ENCODE measurements around the gene AP5B1.

Gene AP5B1

GRCh38 chr11:65780770-65781151 is at the start of gene AP5B1:
Gene AP5B1, minus strand, starts transcription at chr11:65780976. Its CDS starts 385 bp downstream, at chr11:65780591.
- no peak for DNase-seq (ENCODE audit: low read depth, low spot score)

- no peak for DNase-seq (ENCODE audit: low read depth, low spot score)
Observed at GRCh38 chr11:65829459-65829858, 48.7 kb upstream of the AP5B1 start.

GRCh38 chr11:65826984-65827735 is 46.4 kb upstream of the AP5B1 start:
- no peak for DNase-seq (ENCODE audit: low read depth, low spot score)

GRCh38 chr11:65822776-65823528 is 42.2 kb upstream of the AP5B1 start:
- no peak for DNase-seq (ENCODE audit: low read depth, low spot score)

- DNase-seq (ENCODE audit: low read depth, low spot score): no peak
Observed at GRCh38 chr11:65821107-65821506, 40.3 kb upstream of the AP5B1 start.

GRCh38 chr11:65817835-65818680 is 37.3 kb upstream of the AP5B1 start:
- DNase-seq (ENCODE audit: low read depth, low spot score): peak; percentile 77

GRCh38 chr11:65817312-65817834 is 36.6 kb upstream of the AP5B1 start:
- no peak for DNase-seq (ENCODE audit: low read depth, low spot score)

GRCh38 chr11:65816696-65817095 is 35.9 kb upstream of the AP5B1 start:
- DNase-seq (ENCODE audit: low read depth, low spot score): no peak

GRCh38 chr11:65814986-65815565 is 34.3 kb upstream of the AP5B1 start:
- no peak for DNase-seq (ENCODE audit: low read depth, low spot score)

GRCh38 chr11:65814131-65814985 is 33.6 kb upstream of the AP5B1 start:
- no peak for DNase-seq (ENCODE audit: low read depth, low spot score)

- DNase-seq (ENCODE audit: low read depth, low spot score): no peak
Observed at GRCh38 chr11:65811764-65812475, 31.1 kb upstream of the AP5B1 start.

- no peak for DNase-seq (ENCODE audit: low read depth, low spot score)
Observed at GRCh38 chr11:65810046-65810868, 29.5 kb upstream of the AP5B1 start.

GRCh38 chr11:65809496-65809895 is 28.7 kb upstream of the AP5B1 start:
- DNase-seq (ENCODE audit: low read depth, low spot score): no peak

- DNase-seq (ENCODE audit: low read depth, low spot score): no peak
Observed at GRCh38 chr11:65808744-65809341, 28.1 kb upstream of the AP5B1 start.

- no peak for DNase-seq (ENCODE audit: low read depth, low spot score)
Observed at GRCh38 chr11:65806979-65807378, 26.2 kb upstream of the AP5B1 start.

- no peak for DNase-seq (ENCODE audit: low read depth, low spot score)
Observed at GRCh38 chr11:65803797-65804492, 23.2 kb upstream of the AP5B1 start.

GRCh38 chr11:65802841-65803240 is 22.1 kb upstream of the AP5B1 start:
- no peak for DNase-seq (ENCODE audit: low read depth, low spot score)
